Heart left ventricle (tissue), 13 donors: Measurements from ENCODE around the gene PUS7L.

Experiments used
- CTCF ChIP-seq, 12 donors: fragments of 200-600 bp; sonication (generic) in 4 of 12; IDR thresholded peaks; one replicate each; pipeline versions ENCODE4 v1.5.0 to v1.8.0; 2018 to 2022; ENCODE audit warnings: antibody characterized with exemption in 12 of 12, mild to moderate bottlenecking in 5 of 12
- POLR2A ChIP-seq, 2 donors: fragments of 450-650 bp; IDR thresholded peaks; one replicate each; pipeline ENCODE4 v1.6.1; 2017; ENCODE audit warnings: antibody characterized with exemption in 2 of 2, mild to moderate bottlenecking in 2 of 2, moderate library complexity in 2 of 2
- donor health status: ischemic (EF 13 %, LVEDD 7.1; RV severe dilation, severe dysfunction).
- donor health status: DM: no; HTN: yes; CAD: no.
- donor health status: DM: no; HTN: no; CAD: no.
- donor health status: ischemic (EF 25% LVEDD 6.9; RV normal size, moderate dysfunction).
- donor health status: ischemic (EF 25% LVEDD 5.7; RV mildly dilated, moderate dysfunction).
- donor health status: ischemic (EF 35%, LVEDD 5.7; RV mildly dilated, moderate dysfunction).
- donor health status: nonischemic (EF 11% LVEDD 7.7; RV severe dilation, severe dysfunction).
- donor health status: DM: yes; HTN: yes; CAD: no.
- donor health status: PGD.
- donor health status: ischemic (EF 29% LVEDD 5.4; RV normal size, mild dysfunction).
- donor health status: nonischemic (EF 23%, LVEDD 6.1; RV moderate dilation, normal function).

GRCh38 chr12:43789941-43790340, 31.4 kb upstream of the PUS7L start:
- TF ChIP-seq CTCF (IDR thresholded peaks at IDR 0.05) (no peak), POLR2A (IDR thresholded peaks at IDR 0.05) (no peak)
